Loucy (cell line): ENCODE measurements around the gene NXN.

Experiments
- CTCF ChIP-seq: fragments of 200-600 bp; sonication (generic); conservative IDR thresholded peaks from 2 replicates; pipeline ENCODE4 v1.5.1; 2014; ENCODE audit warnings: mild to moderate bottlenecking, antibody characterized with exemption, low read length
- EZH2phosphoT487 ChIP-seq: fragments of 200-600 bp; IDR thresholded peaks from 2 replicates; pipeline ENCODE4 v1.6.1; 2018; ENCODE audit warnings: antibody characterized with exemption, mild to moderate bottlenecking, moderate library complexity, borderline replicate concordance

GRCh38 chr17:944266-944826 is 35.2 kb downstream of the NXN start:
- no peak for TF ChIP-seq CTCF
- no peak for TF ChIP-seq EZH2phosphoT487
